ENCODE results near the gene UPK3BL2.
"Not testable (repeated sequence)": the region's sequence is repeated elsewhere in the genome, so short reads cannot be mapped to it uniquely, and the experiment has no call there.

Gene UPK3BL2

GRCh38 chr7:102543596-102543995 lies at the start of gene UPK3BL2:
TSS of gene UPK3BL2 (minus strand) at chr7:102543696. CDS start at chr7:102543636, 60 bp downstream.
- not testable (repeated sequence) for DNase-seq (ENCODE audit: low read depth); H3K4me3 ChIP-seq (ENCODE audit: control insufficient read depth, low read depth, low read length)

GRCh38 chr7:102592477-102593019 lies 49.1 kb upstream of the UPK3BL2 start:
- H3K4me3 ChIP-seq (ENCODE audit: control insufficient read depth, low read depth, low read length); DNase-seq (ENCODE audit: low read depth): not testable (repeated sequence)

GRCh38 chr7:102589857-102590256 lies 46.4 kb upstream of the UPK3BL2 start:
- DNase-seq (ENCODE audit: low read depth); H3K4me3 ChIP-seq (ENCODE audit: control insufficient read depth, low read depth, low read length): not testable (repeated sequence)

- not testable (repeated sequence) for H3K4me3 ChIP-seq (ENCODE audit: control insufficient read depth, low read depth, low read length); DNase-seq (ENCODE audit: low read depth)
Observed at GRCh38 chr7:102583495-102583894, 40.0 kb upstream of the UPK3BL2 start.

GRCh38 chr7:102581722-102582121 lies 38.2 kb upstream of the UPK3BL2 start:
- not testable (repeated sequence) for DNase-seq (ENCODE audit: low read depth); H3K4me3 ChIP-seq (ENCODE audit: control insufficient read depth, low read depth, low read length)

GRCh38 chr7:102578486-102578885 lies 35.0 kb upstream of the UPK3BL2 start:
- not testable (repeated sequence) for H3K4me3 ChIP-seq (ENCODE audit: control insufficient read depth, low read depth, low read length); DNase-seq (ENCODE audit: low read depth)

- DNase-seq (ENCODE audit: low read depth); H3K4me3 ChIP-seq (ENCODE audit: control insufficient read depth, low read depth, low read length): not testable (repeated sequence)
Observed at GRCh38 chr7:102577315-102578240, 34.1 kb upstream of the UPK3BL2 start.

GRCh38 chr7:102576363-102576762 lies 32.9 kb upstream of the UPK3BL2 start:
- H3K4me3 ChIP-seq (ENCODE audit: control insufficient read depth, low read depth, low read length); DNase-seq (ENCODE audit: low read depth): not testable (repeated sequence)

GRCh38 chr7:102574607-102575006 lies 31.1 kb upstream of the UPK3BL2 start:
- H3K4me3 ChIP-seq (ENCODE audit: control insufficient read depth, low read depth, low read length); DNase-seq (ENCODE audit: low read depth): not testable (repeated sequence)

- H3K4me3 ChIP-seq (ENCODE audit: control insufficient read depth, low read depth, low read length), result peak within 1 kb of the TSS; percentile 45
- DNase-seq (ENCODE audit: low read depth), result peak; percentile 45
- TF ChIP-seq CTCF (IDR thresholded peaks at IDR 0.05; ENCODE audit: control insufficient read depth, insufficient read depth, low read depth, low read length, missing control alignments), result peak; percentile 45
Observed at GRCh38 chr7:102572261-102573239, 29.1 kb upstream of the UPK3BL2 start, which contains the start of gene POLR2J3. TSS of gene POLR2J3 (minus strand) at chr7:102572583. CDS start at chr7:102572521, 62 bp downstream.

- H3K4me3 ChIP-seq (ENCODE audit: control insufficient read depth, low read depth, low read length); DNase-seq (ENCODE audit: low read depth): not testable (repeated sequence)
Observed at GRCh38 chr7:102568620-102569019, 25.1 kb upstream of the UPK3BL2 start.

- not testable (repeated sequence) for H3K4me3 ChIP-seq (ENCODE audit: control insufficient read depth, low read depth, low read length); DNase-seq (ENCODE audit: low read depth)
Observed at GRCh38 chr7:102550808-102551422, 7.4 kb upstream of the UPK3BL2 start, which contains the start of gene SPDYE2. TSS of gene SPDYE2 (plus strand) at chr7:102551226. CDS start at chr7:102553256, 2,030 bp downstream.

- H3K4me3 ChIP-seq (ENCODE audit: control insufficient read depth, low read depth, low read length); DNase-seq (ENCODE audit: low read depth): not testable (repeated sequence)
Observed at GRCh38 chr7:102546353-102546752, 2.9 kb upstream of the UPK3BL2 start.

- H3K4me3 ChIP-seq (ENCODE audit: control insufficient read depth, low read depth, low read length); DNase-seq (ENCODE audit: low read depth): not testable (repeated sequence)
Observed at GRCh38 chr7:102545288-102545687, 1.8 kb upstream of the UPK3BL2 start.

- DNase-seq (ENCODE audit: low read depth); H3K4me3 ChIP-seq (ENCODE audit: control insufficient read depth, low read depth, low read length): not testable (repeated sequence)
Observed at GRCh38 chr7:102544372-102544771, 876 bp upstream of the UPK3BL2 start.

GRCh38 chr7:102542771-102543170 lies 725 bp downstream of the UPK3BL2 start:
- not testable (repeated sequence) for H3K4me3 ChIP-seq (ENCODE audit: control insufficient read depth, low read depth, low read length); DNase-seq (ENCODE audit: low read depth)
